ENCODE measurements around the gene RNU1-1.
"Not testable (repeated sequence)": the region's sequence is repeated elsewhere in the genome, so short reads cannot be mapped to it uniquely, and the experiment has no call there.

Gene RNU1-1

GRCh38 chr1:16514107-16515055 lies at the start of gene RNU1-1:
RNU1-1 (minus strand) TSS chr1:16514285.
- peak; percentile 78 for DNase-seq

DNA sequence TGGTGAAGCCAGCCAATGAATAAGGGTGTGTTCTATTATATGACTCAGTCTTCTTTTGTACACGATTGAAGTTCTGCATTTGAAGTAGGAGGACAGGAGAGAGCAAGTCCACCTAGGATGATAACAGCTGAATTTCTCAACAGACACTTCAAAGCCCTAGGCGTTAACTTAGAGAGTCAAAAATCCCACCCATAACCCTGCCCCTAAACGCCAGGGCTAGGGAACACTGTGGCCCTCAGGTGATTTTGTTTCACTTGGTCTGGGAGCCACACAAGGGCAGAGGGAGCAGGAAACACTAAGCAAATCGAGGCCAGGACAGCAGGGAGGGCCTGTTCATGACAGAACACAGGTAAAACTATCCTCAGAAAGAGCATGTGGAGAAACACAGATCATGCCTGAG lies 47.0 kb upstream of the RNU1-1 start:
- DNase-seq = not testable (repeated sequence)

GRCh38 chr1:16560498-16560897 lies 46.4 kb upstream of the RNU1-1 start:
- DNase-seq = not testable (repeated sequence)

DNA sequence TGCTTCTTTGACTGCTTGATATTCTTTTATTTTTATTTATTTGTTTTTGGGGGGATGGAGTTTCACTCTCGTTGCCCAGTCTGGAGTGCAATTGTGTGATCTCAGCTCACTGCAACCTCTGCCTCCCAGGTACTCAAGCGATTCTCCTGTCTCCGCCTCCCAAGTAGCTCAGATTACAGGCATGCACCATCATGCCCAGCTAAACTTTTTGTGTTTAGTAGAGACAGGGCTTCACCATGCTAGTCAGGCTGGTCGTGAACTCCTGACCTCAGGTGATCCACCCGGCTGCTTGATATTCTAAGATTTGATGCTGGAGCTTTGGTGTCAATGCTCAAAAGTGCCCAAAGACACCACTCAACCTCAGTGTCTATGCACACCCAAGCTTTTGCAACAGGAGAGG lies 45.6 kb upstream of the RNU1-1 start:
- not testable (repeated sequence) for DNase-seq

- DNase-seq = not testable (repeated sequence)
Measured at GRCh38 chr1:16557034-16557433, 42.9 kb upstream of the RNU1-1 start.

- DNase-seq = not testable (repeated sequence)
Measured at GRCh38 chr1:16553244-16553643, 39.2 kb upstream of the RNU1-1 start.

- DNase-seq = not testable (repeated sequence)
Measured at GRCh38 chr1:16550212-16550918, 36.3 kb upstream of the RNU1-1 start.

DNA sequence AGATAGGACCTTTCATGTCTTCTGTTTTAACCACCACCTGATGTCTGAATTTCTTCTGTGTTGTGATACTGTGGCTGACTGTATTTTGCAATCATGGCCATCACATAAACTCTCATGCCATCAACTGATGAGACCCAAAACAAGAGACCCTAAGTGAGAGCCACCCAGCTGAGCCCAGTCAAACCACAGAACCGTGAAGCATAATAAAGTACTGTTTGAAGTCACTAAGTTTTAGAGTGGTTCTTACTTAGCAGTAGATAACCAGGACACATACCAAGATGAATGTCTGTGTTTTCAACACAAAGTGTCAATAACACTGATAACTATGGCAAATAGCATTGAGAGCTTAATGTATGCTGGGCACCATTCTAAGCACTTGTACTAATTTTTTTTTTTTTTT lies 35.5 kb upstream of the RNU1-1 start:
- not testable (repeated sequence) for DNase-seq

DNA sequence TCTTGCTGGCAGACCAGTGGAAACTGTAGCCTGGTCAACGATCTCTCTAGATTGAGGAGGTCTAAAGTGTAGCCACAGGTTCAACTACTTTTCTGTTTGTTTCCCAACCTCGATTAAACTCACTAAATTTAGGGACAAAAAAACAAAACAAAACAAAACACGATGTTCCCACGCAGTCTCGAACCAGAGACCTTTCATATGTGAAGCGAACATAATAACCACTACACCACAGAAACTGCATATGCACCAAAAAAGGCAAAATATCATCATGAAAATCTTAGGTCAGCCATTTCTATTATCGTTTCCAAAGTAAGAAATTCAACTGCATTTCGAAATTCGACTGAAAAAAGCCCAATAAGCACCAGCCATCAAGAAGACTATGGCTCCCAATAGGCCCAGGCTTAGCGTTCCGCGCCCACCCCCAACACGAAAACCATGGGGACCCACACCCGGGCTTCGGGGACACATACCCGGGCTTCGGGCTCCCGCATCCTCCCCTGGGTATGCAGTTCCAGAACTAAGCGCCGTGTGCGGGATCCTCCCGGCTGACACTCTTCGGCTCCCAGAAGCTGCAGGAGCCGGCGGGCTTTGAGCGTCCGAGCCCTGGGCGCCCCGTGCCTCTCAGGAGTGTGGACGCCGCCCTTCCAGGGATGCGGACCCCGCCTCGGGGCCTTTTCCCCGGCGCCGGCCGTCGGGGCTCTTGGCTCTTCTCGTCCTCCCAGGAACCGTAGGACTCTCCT lies 33.6 kb upstream of the RNU1-1 start:
- not testable (repeated sequence) for DNase-seq

- DNase-seq = not testable (repeated sequence)
Measured at GRCh38 chr1:16545682-16546095, 31.6 kb upstream of the RNU1-1 start.

GRCh38 chr1:16540421-16540893 lies 26.4 kb upstream of the RNU1-1 start:
- DNase-seq = not testable (repeated sequence)

GRCh38 chr1:16537528-16537927 lies 23.4 kb upstream of the RNU1-1 start:
- not testable (repeated sequence) for DNase-seq

GRCh38 chr1:16536796-16537195 lies 22.7 kb upstream of the RNU1-1 start:
- not testable (repeated sequence) for DNase-seq

GRCh38 chr1:16535898-16536297 lies 21.8 kb upstream of the RNU1-1 start:
- not testable (repeated sequence) for DNase-seq

- DNase-seq = not testable (repeated sequence)
Measured at GRCh38 chr1:16535487-16535886, 21.4 kb upstream of the RNU1-1 start.

DNA sequence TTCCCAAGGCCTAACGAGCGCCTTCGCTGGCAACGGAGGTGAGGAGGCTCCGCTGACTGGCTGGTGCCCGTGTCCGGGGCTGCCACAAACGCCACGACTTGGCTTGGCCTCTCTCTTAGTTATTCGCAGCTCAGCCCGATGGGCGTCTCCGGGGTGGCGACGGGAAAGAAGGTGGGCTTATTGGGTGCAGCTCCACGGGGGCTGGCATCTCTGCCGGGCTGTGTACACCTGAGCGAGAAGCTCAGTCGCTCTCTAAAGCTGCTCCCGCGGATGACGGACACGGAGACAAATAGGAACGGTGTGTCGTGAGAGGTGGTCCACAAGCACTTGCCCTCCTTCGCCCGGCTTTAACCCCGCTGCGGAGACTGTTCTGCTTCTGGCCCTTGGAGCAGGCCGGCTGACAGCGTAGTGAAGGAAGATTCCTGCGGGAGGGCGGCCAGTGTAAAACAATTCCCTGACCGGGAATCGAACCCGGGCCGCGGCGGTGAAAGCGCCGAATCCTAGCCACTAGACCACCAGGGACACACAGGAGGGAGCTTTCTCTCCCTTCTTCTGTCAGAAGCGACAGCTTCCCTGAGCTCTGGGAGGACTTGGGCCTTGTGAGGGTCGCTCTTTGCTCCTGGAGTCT lies 20.9 kb upstream of the RNU1-1 start:
- peak; percentile 24 for DNase-seq

- not testable (repeated sequence) for DNase-seq
Measured at GRCh38 chr1:16534239-16534828, 20.2 kb upstream of the RNU1-1 start.

DNA sequence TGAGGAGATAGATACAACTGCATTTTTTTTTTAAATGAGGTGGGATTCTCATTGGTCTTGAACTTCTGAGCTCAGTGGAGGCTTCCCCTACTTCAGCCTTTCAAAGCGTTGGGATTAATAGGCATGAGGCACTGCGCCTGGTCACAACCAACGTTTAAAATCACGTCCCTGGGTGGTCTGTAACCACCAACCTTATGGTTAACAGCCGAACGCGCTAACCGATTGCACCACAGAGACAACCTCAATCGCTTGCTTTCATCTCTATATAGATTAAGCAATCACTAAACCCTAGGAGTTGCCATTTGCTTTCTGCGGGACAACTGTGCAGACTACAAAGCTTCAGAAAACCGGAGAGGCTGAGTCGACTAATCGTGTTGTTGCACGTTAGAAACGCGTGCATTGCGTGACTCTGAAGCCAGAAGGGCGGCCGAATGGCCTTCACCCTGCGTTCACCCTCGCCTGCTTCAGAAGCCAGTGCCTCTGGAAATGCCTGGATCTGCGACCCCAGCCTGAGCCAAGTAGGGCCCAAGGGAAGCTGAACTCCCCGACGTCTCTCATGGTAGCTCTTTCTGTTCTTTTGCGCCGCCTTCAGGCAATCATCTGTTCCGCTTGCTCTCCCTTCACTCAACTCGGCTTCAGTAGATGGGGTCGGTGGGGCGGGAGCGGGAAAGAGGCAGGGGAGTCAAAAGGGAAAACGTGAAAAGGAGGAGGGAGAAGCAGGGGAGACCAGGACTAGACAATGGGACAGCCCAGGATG lies 18.3 kb upstream of the RNU1-1 start:
- not testable (repeated sequence) for DNase-seq

DNA sequence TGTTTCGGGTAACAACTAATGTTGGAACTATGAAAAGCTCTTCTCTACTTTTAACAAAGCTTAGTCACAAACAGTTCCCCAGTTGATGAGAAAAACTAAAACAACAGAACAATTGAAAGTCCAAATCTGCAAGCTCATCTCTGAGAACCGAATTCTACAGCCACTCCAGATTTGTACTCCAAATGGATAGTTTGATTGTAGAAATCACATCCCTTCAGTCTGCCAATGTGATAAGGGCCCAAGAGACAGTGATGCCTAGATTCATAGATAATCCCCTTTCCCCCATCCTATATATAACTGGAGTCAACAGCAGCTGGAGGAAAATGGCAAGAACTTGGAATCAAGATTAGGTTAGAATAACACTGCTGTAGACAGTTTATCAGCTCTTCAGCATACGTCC lies 14.3 kb upstream of the RNU1-1 start:
- not testable (repeated sequence) for DNase-seq

GRCh38 chr1:16525769-16526168 lies 11.7 kb upstream of the RNU1-1 start:
- not testable (repeated sequence) for DNase-seq

GRCh38 chr1:16521679-16522078 lies 7.6 kb upstream of the RNU1-1 start:
- not testable (repeated sequence) for DNase-seq

Data from CD4-positive, alpha-beta T cell treated with Interferon gamma for 1 hour (primary cell).